Inflammatory macrophage treated with lipopolysaccharide for 1 hour (primary cell): Measurements from ENCODE around the gene FRAS1.
"Not testable (repeated sequence)": the region's sequence is repeated elsewhere in the genome, so short reads cannot be mapped to it uniquely, and the experiment has no call there.

Experiments used
- DNase-seq, 2 donors: peaks; one replicate each; pipeline ENCODE4 v3.0.0-alpha.2; 2020 to 2022

FRAS1 gene, protein sequence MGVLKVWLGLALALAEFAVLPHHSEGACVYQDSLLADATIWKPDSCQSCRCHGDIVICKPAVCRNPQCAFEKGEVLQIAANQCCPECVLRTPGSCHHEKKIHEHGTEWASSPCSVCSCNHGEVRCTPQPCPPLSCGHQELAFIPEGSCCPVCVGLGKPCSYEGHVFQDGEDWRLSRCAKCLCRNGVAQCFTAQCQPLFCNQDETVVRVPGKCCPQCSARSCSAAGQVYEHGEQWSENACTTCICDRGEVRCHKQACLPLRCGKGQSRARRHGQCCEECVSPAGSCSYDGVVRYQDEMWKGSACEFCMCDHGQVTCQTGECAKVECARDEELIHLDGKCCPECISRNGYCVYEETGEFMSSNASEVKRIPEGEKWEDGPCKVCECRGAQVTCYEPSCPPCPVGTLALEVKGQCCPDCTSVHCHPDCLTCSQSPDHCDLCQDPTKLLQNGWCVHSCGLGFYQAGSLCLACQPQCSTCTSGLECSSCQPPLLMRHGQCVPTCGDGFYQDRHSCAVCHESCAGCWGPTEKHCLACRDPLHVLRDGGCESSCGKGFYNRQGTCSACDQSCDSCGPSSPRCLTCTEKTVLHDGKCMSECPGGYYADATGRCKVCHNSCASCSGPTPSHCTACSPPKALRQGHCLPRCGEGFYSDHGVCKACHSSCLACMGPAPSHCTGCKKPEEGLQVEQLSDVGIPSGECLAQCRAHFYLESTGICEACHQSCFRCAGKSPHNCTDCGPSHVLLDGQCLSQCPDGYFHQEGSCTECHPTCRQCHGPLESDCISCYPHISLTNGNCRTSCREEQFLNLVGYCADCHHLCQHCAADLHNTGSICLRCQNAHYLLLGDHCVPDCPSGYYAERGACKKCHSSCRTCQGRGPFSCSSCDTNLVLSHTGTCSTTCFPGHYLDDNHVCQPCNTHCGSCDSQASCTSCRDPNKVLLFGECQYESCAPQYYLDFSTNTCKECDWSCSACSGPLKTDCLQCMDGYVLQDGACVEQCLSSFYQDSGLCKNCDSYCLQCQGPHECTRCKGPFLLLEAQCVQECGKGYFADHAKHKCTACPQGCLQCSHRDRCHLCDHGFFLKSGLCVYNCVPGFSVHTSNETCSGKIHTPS (N-terminal part only)

DNA sequence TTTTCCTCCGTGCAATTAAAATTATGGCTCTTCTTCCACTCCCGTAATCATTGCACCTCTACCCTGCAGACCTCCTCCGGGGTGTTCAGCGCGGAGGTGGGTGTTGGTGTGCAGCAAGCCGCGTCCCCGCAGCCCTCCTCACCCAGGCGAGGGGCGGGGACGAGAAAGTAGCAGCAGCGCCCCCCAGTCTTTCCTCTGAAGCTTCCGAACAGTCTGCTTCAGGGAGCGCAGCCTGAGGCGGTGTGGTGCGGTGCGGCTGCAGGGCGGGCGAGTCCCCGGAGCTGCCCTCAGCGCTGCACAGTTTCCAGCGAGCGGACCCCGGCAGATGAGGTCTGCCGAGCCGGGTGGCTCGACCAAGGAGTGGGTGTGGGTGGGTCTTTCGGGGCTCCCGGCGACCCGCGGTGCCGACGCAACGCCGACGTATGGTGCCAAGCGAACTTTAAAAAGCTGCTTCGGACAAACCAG lies at the start of gene FRAS1:
Gene FRAS1 (plus strand): TSS at position 189 of the 465 bp plus-strand sequence. CDS start 687 bp downstream, outside the sequence.
- DNase-seq = no peak

DNA sequence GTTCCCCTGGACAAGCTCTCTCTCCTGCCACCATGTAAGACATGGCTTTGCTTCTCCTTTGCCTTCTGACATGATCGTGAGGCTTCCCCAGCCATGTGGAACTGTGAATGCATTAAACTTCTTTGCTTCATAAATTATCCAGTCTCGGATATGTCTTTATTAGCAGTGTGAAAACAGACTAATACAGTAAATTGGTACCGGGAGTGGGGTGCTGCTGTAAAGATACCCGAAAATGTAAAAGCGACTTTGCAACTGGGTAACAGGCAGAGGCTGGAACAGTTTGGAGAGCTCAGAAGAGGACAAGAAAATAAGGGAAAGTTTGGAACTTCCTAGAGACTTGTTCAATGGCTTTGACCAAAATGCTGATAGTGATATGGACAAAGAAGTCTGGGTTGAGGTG lies 46.1 kb upstream of the FRAS1 start:
- DNase-seq = not testable (repeated sequence)

DNA sequence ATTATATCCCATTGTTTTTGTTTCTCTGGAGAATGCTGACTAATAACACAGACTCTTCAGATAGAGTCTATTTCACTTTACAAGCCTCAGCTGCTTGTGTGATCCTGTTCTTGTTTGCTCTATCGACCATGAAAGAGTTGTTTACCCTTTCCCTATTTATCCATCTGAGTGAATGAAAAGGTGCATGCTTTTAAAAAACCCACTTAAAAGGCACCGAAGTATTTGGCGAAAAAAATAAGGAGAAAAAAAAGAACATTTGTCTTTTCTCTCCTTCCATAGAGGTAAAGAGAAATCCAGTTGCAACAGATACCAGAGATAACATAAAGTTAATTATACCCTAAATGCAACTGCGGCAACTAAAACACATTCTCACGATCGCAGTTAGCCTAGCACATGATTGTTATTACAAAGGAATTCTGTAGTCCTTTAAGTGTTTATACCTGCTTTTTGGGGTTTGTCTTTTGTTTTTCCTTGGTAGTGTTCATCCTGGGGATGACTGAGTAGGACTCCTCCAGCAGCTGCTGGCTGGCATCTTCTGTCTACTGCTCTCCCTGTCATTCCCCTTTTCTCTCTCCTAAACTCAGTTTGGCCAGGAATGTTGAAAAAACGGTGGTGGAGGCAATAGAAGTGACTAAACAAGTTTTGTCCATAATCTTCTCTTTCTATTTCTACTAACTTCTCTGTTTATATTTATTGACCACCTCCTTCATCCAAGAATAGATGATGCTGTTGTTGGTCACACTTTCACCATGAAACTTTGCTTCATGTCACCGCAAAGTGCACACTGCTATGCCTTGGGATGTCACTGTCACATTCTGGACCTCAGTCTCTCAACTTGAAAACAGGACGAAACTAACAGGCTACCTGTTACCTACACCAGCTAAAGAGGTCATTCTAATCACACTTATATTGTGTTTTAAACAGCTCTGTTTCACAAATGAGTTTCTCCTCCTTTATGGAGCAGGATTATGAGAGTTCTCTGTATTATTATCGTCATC lies 41.9 kb upstream of the FRAS1 start:
- DNase-seq = no peak

DNA sequence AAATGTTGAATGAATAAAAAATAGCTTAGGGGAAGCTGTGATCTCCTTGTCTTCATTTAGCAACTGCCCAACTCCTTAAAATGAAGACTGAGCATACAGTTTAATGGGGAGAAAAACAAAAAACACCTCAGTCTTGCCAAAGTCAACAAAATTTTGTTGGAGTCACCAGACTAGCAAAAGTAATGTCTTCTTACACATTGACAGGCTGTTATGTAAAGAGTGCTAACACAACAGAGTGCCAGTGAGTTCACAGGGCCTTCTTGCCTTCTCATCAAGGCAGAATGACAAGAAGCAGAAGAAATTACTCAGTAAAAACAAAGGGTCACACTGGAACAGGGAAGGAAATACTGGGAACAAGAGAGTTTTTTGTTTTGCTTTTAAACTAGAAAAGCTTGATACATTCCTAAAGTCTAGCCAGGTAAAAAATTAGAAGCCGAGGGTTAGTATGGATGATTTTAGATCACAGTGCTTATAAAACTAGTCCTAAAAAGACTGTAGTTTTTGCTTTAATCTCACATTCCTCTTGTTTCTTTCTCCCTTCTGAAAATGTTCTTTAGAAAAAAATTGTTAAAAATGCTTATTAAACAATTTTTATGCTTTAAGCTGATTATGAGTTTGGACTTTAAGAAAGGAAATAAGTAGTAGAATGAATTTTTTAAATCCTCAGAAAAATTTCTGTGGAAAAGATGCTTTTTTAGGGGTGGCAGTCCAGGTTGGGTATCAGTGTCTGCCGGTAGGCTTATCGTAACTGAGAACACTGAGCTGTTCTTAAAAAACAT lies 38.7 kb upstream of the FRAS1 start:
- no peak for DNase-seq

GRCh38 chr4:78019414-78019813 lies 37.7 kb upstream of the FRAS1 start:
- DNase-seq = no peak

DNA sequence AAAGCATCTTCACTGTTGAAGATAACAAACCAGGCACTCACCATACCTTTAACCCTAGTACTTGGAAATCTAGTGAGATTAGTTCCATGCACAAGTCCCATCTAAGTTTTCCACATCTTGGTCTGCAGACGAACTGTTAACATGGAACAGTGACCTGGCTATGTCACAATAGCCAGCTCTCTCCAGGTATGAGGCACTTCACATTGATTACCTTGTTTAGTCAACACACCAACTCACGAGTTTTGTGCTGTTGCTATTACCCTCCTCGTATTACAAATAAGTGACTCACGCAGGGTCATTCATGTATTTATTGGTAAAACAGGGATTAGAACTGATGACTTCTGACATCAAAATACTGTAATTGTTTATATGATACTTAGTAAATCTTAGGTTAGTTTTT lies 36.4 kb upstream of the FRAS1 start:
- no peak for DNase-seq

DNA sequence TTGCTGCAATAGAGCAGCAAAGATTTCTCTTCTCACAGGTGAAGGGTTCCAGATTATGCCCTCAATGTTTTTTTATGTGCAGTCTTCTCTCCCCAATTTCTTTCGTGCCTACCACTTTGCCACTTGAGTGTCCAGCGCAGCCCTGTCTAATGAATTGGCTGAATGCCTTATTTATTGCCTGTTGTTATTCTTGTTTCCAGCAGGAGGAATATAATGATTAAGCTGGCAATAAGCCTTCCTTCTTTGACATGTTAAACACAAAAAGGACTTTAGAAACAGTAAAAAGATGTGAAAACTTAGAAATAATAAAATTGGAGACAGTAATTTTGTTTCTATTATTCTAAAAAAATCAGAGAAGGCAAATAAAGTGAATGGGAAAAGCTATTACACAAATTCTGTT lies 34.6 kb upstream of the FRAS1 start:
- DNase-seq = no peak

DNA sequence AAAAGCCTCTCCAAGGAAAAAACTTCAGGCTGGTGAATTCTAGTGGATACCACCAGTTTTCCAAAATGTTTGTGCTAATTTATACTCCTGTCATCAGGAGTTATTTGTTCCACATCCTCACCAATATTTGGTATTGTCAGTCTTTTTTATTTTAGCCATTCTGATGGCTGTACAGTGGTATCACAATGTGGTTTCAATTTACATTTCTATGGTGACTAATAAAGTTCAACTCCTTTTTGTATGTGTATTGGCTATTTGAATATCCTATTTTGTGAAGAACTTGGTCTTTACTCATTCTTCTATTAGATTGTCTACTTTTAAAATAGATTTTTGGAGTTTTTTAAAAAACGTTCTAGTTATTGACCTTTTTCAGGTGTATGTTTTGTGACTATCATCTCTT lies 33.0 kb upstream of the FRAS1 start:
- no peak for DNase-seq

DNA sequence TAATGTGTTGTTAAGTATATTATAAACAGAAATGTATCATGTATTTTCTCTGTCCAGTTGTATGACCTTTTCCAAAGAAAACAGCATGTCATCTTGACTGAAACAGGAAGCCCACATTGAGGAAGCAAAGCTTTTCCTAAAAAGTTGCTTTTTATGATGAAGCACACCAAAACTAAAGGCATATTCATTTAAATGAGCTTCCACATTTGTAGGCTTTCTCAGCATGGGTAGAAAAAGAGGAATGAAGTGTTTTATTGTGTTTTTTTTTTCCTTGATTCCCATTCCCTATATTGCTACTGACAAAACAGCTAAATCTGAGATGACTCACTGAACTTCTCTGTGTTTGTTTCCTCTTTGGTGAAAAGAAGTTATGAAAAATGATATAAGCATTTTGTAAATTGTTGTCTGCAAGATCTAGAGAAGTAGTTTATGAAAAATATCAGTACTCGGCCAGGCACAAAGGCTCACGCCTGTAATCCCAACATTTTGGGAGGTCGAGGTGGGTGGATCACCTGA lies 32.5 kb upstream of the FRAS1 start:
- DNase-seq = peak; percentile 9 to 10

GRCh38 chr4:78031417-78031950 lies 25.6 kb upstream of the FRAS1 start:
- DNase-seq = no peak

DNA sequence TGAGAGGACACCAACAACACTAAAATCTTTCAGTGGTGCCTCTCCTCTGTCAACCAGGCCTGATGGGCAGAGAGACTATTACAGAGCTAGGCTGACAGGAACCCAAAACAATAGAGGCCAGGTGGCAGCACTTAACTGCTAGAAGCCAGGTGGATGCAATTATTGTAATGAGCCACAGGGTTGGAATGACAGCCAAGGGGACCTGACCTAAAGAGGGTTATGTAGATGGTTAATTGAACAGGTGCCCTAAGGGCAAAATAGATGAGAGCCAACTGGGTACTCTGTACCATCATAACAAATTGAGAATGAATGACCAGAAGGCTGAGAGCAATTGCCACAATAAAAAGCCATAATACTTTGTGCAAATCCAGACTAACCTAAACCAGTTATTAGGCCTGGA lies 24.7 kb upstream of the FRAS1 start:
- DNase-seq = no peak

DNA sequence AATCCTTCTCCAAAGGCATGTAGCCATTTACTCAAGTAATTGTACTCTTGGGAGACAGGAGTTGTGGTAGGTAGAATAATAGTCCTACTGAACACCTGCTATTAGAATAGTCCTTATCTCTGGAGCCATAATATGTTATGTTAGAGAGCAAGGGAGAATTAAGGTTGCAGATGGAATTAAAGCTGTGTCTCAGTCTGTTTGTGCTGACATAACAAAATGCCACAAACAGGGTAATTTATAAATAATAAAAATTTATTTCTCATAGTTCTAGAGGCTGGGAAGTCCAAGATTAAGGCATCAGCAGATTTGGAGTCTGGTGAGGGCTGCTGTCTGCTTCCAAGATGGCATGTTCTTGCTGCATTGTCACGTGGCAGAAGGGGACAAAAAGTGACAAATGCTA lies 24.2 kb upstream of the FRAS1 start:
- DNase-seq = no peak

GRCh38 chr4:78033861-78034260 lies 23.3 kb upstream of the FRAS1 start:
- DNase-seq = no peak

DNA sequence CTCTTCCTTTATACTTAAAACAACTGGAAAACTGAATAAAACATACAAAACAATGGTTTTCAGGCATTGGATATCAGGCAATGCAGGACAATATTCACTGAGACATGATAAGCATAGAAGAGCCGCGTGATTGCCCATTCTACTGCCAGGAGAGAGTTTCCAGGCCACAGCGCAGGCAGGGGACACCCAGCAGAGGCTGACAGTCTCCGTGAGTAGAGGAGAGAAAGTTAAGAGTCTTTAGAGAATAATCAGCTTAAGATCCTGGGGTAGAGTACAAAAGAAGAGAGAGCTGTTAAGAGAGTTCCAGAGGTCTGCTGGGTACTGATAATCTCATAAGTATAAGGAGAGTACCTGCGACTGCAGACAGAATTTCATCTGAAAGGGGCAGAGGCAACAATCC lies 18.4 kb upstream of the FRAS1 start:
- DNase-seq = no peak

- no peak for DNase-seq
These were observed 17.4 kb upstream of the FRAS1 start for GRCh38 chr4:78039678-78040077.

GRCh38 chr4:78040431-78040830 lies 16.7 kb upstream of the FRAS1 start:
- no peak for DNase-seq

DNA sequence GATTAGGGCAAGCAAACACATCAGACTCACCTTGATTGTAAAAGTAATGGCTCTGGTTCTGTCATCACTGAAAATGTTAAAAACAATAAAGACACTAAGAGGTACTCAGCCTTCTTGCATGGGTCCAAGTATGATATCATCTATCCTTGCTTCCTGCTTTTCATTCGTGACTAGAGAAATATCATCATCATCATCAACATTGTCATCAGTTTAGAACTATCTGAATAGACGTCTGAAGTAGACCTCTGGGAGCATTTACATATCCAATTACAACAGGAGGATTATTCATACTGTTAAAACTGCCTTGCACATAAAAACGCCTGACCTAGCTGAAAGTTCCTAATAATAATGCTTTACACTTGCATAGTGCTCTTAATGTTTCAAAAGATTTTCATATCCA lies 9.8 kb upstream of the FRAS1 start:
- no peak for DNase-seq

GRCh38 chr4:78056265-78057129 lies 626 bp upstream of the FRAS1 start:
- DNase-seq = no peak
